HK-2 (cell line): ENCODE data around the gene MARF1.
A peak's percentile ranks its signal among the peaks of the same experiment; 100 is the strongest.
"Not testable (repeated sequence)": the region's sequence is repeated elsewhere in the genome, so short reads cannot be mapped to it uniquely, and the experiment has no call there.

Experiments
- DNase-seq: peaks from one replicate; pipeline ENCODE4 v3.0.0-alpha.2; 2018; ENCODE audit not compliant: unreplicated experiment

MARF1 gene, protein sequence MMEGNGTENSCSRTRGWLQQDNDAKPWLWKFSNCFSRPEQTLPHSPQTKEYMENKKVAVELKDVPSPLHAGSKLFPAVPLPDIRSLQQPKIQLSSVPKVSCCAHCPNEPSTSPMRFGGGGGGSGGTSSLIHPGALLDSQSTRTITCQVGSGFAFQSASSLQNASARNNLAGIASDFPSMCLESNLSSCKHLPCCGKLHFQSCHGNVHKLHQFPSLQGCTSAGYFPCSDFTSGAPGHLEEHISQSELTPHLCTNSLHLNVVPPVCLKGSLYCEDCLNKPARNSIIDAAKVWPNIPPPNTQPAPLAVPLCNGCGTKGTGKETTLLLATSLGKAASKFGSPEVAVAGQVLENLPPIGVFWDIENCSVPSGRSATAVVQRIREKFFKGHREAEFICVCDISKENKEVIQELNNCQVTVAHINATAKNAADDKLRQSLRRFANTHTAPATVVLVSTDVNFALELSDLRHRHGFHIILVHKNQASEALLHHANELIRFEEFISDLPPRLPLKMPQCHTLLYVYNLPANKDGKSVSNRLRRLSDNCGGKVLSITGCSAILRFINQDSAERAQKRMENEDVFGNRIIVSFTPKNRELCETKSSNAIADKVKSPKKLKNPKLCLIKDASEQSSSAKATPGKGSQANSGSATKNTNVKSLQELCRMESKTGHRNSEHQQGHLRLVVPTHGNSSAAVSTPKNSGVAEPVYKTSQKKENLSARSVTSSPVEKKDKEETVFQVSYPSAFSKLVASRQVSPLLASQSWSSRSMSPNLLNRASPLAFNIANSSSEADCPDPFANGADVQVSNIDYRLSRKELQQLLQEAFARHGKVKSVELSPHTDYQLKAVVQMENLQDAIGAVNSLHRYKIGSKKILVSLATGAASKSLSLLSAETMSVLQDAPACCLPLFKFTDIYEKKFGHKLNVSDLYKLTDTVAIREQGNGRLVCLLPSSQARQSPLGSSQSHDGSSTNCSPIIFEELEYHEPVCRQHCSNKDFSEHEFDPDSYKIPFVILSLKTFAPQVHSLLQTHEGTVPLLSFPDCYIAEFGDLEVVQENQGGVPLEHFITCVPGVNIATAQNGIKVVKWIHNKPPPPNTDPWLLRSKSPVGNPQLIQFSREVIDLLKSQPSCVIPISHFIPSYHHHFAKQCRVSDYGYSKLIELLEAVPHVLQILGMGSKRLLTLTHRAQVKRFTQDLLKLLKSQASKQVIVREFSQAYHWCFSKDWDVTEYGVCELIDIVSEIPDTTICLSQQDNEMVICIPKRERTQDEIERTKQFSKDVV (N-terminal part only)

DNA sequence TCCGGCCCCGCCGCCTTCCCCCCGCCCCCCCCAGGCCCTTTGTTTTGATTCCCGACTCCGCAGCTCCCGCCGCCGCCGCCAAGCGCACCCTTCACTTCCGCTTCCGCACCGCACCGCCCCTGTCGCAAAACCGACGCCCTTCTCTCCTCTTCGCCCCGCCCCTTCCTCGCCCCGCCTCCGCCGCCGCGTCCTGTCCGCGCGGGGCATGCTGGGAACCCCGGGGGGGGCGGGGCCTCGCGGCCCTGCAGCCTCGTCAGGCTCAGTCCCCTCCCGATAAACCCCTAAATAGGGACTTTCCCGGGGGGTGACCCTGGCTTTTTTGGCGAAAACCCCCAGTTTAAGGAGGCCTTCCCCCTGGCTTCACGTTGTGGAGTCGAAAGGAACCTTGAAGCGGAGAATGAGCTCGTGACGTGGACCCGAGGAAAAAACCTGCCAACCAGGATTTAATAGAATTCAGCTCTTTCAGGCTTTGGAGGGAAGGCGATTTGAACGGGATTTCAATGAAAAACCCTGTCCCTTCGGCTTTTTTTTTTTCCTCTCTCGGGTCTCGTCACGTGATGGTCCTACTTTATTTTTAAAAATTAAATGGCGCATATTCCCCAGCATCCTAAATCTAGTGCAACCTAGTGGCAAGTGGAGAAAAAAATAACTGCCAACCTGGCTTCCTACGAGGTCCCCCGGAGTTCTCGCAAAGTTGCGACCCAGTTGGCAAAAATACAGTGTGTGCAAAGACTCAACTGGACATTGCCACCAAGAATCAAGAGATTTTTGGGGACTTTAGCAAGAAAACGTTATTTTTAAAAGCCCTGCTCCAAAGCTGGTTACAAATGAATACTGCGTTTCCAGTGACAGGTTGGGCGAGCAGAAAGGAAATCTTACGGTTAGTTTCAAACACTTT is at the start of gene MARF1:
Gene MARF1, minus strand, starts transcription at position 107 of the 898 bp plus-strand sequence. CDS start 3,921 bp downstream, outside the sequence.
- peak; percentile 94 for DNase-seq

DNA sequence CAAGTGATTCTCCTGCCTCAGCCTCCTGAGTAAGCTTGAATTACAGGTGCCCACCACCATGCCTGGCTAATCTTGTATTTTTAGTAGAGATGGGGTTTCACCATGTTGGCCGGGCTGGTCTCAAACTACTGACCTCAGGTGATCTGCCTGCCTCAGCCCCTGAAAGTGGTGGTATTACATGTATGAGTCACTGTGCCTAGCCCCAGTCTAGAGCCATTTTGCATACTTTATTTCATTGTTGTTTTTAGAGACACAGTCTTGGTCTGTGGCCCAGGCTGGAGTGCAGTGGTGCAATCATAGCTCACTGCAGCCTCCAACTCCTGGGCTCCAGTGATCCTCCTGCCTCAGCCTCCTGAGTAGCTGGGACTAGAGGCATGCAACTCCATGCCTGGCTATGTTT is 49.6 kb upstream of the MARF1 start:
- DNase-seq, result not testable (repeated sequence)

DNA sequence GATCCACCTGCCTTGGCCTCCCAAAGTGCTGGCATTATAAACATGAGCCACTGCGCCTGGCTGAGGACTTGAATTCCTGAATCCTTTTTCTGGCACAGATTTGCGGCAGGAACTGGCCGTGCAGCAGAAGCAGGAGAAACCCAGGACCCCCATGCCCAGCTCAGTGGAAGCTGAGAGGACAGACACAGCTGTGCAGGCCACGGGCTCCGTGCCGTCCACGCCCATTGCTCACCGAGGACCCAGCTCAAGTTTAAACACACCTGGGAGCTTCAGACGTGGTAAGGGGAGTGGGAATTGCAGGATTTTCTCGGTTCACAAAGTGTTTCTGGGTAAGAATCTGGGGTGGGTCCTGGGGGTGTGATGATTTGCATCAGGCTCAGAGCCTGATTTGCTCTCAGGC is 48.1 kb upstream of the MARF1 start:
- no peak for DNase-seq

DNA sequence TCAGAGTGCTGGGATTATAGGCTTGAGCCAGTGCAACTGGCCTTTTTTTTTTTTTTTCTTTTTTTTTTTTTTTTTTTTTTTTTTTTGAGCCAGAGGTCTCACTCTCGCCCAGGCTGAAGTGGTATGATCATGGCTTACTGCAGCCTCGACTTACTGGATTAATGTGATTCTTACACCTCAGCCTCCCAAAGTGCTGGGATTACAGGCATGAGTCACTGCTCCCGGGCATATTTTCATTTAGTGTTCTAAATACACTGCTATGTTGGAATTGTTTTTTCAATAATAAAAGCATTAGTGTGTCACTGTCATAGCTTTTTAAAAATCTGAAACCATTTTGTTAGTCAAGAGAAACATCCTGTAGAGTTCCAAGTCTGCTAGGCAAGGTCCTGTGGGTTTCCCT is 47.3 kb upstream of the MARF1 start:
- no peak for DNase-seq

DNA sequence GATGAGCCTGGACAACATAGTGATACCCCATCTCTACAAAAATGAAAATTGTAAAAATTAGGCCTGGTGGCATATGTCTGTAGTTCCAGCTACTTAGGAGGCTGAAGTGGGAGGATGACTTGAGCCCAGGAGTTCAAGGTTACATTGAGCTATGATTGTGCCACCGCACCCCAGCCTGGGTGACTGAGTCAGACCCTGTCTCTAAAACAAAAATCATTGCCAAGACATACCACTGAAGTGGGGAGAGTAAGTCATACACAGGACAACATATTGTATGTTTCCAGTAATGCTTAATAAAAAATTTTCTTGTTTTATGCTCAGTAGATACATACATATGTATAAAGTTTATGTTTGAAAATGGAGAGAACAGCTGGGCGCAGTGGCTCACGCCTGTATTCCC is 46.3 kb upstream of the MARF1 start:
- DNase-seq, result no peak

DNA sequence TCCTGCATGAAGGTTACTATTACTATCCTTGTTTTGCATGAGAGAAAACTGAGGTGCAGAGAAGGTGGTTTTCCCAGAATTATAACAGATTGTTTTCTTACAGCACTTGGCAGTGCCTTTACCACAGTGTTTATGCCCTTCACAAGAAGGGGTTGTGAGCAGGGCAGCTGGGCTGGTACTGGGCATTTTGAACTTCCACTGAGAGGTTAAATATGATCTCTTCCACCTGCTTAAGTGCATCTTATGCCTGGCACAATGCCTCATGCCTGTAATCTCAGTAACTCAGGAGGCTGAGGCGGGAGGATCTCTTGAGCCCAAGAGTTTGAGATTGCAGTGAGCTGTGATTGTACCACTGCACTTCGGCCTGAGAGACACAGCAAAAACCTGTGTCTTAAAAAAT is 43.3 kb upstream of the MARF1 start:
- no peak for DNase-seq

DNA sequence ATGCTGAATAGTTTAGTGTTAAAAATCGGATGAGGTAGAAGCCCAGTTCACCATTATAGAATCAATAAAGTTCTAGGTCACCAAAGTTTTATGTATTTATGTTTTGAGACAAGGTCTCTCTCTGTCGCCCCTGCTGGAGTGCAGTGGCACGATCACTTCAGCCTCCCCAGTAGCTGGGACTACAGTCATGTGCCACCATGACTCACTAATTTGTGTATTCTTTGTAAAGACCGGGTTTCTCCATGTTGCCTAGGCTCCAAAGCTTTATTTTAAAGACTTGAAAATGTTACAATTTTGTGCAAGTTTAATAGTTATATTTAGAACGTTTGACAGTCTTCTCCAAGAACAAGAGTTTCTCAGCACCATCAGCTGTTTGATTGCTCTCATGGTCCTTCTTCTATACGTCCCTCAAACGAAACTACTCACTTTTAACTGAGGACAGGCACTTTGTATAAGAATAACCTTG is 39.2 kb upstream of the MARF1 start:
- peak; percentile 36 for DNase-seq

DNA sequence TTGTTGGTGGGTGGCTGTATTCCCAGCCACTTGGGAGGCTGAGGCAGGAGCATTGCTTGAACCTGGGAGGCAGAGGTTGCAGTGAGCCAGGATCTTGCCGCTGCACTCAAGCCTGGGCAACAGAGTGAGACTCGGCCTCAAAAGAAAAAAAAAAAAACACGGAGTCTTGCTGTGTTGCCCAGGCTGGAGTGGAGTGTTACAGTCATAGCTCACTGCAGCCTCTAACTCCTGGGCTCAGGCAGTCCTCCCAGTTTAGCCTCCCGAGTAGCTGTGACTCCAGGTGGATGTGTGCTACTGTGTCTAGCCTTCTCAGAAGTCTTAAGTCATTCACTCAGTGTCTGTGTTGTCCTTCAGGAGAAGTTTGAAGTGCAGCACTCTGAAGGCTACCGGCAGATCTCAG is 34.5 kb upstream of the MARF1 start:
- no peak for DNase-seq

DNA sequence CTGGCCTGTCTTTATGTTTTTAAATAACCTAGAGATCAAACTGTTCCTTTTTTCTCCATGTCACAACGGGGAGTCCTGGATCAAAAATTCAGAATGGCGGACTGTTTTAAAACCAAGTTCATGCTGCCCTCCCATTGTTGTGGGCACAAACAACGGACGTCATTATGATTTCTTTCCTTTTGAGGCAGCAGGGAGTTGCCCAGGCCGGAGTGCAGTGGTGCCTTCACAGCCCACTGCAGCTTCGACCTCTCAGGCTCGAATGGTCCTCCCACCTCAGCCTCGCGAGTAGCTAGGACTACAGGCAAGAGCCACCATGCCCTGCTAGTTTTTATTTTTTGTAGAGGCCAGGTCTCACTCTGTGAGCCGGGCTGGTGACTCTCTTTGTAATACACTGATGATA is 33.6 kb upstream of the MARF1 start:
- DNase-seq, result no peak

DNA sequence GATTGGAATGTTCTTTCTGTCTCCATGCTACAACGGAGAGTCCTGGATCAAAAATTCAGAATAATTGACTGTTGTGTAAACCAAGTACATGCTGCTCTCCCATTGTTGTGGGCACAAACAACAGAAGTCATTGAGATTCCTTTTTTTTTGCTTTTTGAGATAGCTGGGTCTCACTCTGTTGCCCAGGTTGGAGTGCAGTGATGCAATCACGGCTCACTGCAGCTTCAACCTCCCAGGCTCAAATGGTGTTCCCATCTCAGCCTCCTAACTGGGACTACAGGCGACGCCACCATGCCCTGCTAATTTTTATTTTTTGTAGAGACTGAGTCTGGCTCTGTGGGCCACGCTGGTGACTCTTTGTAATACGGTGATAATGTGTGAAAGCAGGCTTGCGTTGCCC is 31.6 kb upstream of the MARF1 start:
- DNase-seq, result no peak

DNA sequence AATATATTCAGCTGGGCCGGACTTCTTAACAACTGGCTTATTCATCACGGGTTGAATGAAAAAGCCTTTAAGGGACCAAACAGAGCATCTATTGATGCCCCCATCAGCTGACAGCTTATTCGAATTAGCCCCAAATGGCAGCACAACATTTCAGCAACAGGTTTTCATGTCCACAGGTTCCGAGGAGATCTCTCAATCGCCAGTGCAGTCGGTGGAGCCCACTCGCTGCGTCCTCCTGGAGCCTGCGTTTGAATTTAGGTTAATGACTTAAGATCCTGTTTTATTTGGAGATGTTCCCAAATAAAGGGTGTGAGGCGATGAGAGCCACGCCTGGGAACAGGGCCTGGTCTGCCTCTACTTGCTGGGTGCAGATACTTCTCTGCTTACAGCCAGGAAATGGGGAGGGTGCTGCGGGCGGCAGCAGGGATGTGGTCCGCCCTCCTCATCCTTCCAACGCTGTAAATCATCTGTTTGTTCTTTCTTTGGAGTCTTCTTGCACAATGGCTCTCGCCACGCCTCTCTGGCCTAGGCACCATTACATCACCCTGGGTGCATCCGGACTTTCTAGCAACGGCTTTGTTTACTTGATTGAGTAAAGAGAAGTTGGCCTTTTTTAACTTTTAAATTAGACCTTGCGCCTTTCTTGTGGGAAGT is 29.7 kb upstream of the MARF1 start:
- no peak for DNase-seq

DNA sequence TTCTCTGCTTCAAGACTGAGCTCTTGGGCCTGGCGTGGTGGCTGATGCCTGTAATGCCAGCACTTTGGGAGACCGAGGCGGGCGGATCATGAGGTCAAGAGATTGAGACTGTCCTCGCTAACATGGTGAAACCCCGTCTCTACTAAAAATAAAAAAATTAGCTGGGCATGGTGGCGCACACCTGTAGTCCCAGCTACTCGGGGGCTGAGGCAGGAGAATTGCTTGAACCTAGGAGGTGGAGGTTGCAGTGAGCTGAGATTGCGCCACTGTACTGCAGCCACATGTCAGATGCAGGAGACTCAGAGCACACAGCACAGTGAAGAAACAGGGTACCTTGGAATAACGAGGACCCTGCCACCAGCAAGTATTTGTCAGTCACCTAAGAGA is 29.2 kb upstream of the MARF1 start:
- not testable (repeated sequence) for DNase-seq

DNA sequence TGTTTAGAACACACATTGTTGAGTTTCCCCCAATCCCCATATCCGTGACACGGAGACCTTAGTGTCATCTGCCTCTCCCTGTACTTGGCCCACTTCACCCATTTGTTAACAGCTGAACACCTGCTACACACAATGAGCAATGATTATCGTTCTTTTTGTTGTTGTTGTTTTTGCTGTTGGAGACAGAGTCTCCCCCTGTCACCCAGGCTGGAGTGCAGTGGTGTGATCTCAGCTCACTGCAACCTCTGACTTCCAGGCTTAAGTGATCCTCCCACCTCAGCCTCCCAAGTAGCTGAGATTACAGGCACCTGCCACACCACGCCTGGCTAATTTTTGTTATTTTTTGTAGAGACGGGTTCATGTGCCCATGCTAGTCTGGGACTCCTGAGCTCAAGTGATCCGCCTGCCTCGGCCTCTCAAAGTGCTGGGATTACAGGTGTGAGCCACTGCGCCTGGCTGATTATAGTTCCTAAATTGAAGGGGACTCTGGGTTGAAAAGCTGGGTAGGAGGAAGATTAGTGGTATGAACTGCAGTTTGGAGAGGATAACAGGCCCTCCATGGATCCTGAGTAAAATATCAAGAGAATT is 28.7 kb upstream of the MARF1 start:
- no peak for DNase-seq

DNA sequence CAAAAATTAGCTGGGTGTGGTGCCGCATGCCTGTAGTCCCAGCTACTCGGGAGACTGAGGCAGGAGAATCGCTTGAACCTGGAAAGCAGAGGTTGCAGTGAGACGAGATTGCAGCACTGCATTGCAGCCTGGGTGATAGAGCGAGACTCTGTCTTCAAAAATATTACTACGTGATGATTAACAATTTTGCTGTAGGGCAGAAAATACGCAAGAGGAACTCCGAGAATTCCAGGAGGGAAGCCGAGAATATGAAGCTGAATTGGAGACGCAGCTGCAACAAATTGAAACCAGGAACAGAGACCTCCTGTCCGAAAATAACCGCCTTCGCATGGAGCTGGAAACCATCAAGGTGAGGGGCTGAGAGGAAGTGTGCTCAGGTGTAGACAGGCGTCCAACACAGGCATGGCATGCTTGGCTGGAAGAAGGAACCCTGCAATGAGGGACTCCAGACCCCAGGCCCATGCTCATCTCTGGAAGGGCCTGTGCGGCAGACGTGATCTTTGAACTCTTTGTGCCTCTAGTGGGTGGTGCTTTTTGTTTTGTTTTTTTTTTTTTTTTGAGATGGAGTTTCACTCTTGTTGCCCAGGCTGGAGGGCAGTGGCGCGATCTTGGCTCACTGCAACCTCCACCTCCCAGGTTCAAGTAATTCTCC is 24.3 kb upstream of the MARF1 start:
- no peak for DNase-seq

DNA sequence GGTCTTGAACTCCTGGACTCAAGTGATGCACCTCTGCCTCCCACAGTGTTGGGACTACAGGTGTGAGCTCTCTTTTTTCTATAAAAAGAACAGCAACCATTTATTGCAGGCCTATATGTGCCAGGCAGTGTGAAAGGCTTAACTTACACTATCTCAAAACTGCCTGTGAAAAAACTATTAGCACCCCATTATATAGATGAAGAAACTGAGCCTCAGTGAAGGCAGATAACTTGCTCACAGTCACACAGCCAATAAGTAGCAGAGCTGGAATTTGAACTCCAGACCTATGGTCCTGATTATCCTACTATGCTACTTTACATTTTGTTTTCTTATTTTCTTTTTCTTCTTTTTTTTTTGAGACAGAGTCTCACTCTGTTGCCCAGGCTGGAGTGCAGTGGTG is 22.2 kb upstream of the MARF1 start:
- DNase-seq, result no peak

DNA sequence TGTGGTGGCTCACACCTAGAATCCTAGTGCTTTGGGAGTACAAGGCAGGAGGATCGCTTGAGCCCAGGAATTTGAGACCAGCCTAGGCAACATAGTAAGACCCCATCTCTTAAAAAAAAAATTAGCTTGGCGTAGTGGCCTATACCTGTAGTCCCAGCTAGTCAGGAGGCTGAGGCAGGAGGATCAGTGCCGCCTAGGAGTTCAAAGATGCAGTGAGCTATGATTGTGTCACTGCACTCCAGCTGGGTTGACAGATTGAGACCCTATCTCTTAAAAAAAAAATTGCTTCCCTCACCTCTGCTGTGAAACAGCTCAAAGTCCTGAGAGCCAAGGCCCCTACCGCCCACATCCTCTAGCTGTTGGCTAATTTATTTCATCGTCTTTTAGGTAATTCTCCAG is 17.2 kb upstream of the MARF1 start:
- no peak for DNase-seq

DNA sequence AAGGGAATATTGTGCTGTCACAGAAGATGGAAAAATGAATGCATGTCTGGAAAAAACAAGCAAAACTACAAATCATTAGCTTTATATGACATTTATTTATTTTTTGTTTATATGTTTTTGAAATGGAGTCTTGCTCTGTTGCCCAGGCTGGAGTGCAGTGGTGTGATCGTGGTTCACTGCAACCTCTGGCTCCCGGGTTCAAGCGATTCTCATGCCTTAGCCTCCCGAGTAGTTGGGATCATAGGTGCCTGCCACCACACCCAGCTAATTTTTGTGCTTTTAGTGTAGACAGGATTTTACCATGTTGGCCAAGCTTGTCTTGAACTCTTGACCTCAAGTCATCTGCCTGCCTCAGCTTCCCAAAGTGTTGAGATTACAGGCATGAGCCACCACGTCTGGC is 15.6 kb upstream of the MARF1 start:
- DNase-seq, result no peak

DNA sequence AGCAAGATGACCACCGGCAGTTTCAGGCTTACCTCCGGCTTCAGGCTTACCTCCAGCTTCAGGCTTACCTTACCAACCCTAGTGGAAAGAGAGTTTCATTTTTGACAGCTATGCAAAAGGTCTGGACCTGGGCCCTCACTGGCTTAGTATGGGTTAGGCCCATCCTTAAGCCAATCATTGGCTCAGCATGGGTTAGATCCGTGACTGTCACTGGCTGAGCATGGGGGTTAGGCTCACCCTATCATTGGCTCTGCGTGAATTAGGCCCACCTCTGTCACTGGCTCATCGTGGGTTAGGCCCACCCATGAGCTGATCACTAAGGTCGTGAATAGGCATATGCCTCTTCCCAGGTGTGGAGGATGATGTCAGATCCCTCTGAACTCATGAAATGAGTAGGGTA is 15.2 kb upstream of the MARF1 start:
- DNase-seq, result no peak

DNA sequence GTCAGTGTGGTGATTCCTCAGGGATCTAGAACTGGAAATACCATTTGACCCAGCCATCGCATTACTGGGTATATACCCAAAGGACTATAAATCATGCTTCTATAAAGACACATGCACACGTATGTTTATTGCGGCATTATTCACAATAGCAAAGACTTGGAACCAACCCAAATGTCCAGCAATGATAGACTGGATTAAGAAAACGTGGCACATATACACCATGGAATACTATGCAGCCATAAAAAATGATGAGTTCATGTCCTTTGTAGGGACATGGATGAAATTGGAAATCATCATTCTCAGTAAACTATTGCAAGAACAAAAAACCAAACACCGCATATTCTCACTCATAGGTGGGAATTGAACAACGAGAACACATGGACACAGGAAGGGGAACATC is 12.6 kb upstream of the MARF1 start:
- not testable (repeated sequence) for DNase-seq

DNA sequence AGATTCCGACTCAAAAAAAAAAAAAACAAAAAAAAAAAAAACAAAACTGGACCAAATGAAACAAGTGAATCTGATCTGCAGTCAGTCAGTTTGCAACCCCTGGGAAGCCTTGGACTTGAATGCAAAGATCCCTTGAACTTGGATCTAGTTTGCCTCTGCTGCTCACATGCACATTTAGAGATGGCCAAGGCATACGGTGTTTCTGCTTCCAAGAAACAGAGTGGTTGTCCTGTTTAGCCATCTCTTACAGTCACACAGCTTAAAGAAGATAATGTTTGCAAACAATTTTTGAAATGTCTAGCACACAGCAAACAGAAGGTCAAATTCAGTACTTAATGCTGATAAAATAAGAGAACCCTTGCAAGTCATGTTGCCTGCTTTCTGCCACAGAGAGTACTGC is 11.6 kb upstream of the MARF1 start:
- no peak for DNase-seq
